ENCODE results near the gene NPAS2.

The NPAS2 gene

DNA sequence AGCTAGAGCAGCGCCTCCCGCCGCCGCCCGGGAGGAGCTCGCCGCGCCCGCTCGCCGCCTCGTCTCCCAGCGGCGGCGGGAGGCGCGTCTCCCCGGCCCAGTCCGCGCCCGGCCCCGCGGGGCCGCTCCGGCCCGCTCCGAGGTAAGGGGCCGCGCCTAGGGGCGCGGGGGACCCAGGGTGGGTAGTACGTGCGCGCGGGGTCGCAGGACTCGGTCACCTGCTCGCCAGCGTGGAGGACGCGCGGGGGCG, 259 bp downstream of the NPAS2 start:
- no peak overlapping the region for H3K4me3 ChIP-seq (ENCODE audit: low read depth, low read length)
- TF ChIP-seq, protein P1, sequence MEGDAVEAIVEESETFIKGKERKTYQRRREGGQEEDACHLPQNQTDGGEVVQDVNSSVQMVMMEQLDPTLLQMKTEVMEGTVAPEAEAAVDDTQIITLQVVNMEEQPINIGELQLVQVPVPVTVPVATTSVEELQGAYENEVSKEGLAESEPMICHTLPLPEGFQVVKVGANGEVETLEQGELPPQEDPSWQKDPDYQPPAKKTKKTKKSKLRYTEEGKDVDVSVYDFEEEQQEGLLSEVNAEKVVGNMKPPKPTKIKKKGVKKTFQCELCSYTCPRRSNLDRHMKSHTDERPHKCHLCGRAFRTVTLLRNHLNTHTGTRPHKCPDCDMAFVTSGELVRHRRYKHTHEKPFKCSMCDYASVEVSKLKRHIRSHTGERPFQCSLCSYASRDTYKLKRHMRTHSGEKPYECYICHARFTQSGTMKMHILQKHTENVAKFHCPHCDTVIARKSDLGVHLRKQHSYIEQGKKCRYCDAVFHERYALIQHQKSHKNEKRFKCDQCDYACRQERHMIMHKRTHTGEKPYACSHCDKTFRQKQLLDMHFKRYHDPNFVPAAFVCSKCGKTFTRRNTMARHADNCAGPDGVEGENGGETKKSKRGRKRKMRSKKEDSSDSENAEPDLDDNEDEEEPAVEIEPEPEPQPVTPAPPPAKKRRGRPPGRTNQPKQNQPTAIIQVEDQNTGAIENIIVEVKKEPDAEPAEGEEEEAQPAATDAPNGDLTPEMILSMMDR (IDR thresholded peaks at IDR 0.05; ENCODE audit: insufficient read depth, low read depth, low read length, missing control alignments), result no peak
- DNase-seq (ENCODE audit: low read depth), result no peak

- TF ChIP-seq, protein P1 (IDR thresholded peaks at IDR 0.05; ENCODE audit: insufficient read depth, low read depth, low read length, missing control alignments), result no peak
- no peak overlapping the region for H3K4me3 ChIP-seq (ENCODE audit: low read depth, low read length)
- no peak for DNase-seq (ENCODE audit: low read depth)
These were observed 750 bp downstream of the NPAS2 start for GRCh38 chr2:100820523-100821254.

GRCh38 chr2:100821255-100821910, 1.4 kb downstream of the NPAS2 start:
- no peak for DNase-seq (ENCODE audit: low read depth)
- TF ChIP-seq, protein P1 (IDR thresholded peaks at IDR 0.05; ENCODE audit: insufficient read depth, low read depth, low read length, missing control alignments), result no peak
- no peak overlapping the region for H3K4me3 ChIP-seq (ENCODE audit: low read depth, low read length)

GRCh38 chr2:100821911-100822265, 1.9 kb downstream of the NPAS2 start:
- TF ChIP-seq, protein P1 (IDR thresholded peaks at IDR 0.05; ENCODE audit: insufficient read depth, low read depth, low read length, missing control alignments), result no peak
- DNase-seq (ENCODE audit: low read depth), result no peak
- no peak overlapping the region for H3K4me3 ChIP-seq (ENCODE audit: low read depth, low read length)

GRCh38 chr2:100822587-100823248, 2.8 kb downstream of the NPAS2 start:
- H3K4me3 ChIP-seq (ENCODE audit: low read depth, low read length), result no peak overlapping the region
- TF ChIP-seq, protein P1 (IDR thresholded peaks at IDR 0.05; ENCODE audit: insufficient read depth, low read depth, low read length, missing control alignments), result no peak
- no peak for DNase-seq (ENCODE audit: low read depth)

- no peak for DNase-seq (ENCODE audit: low read depth)
- H3K4me3 ChIP-seq (ENCODE audit: low read depth, low read length), result no peak overlapping the region
- TF ChIP-seq, protein P1 (IDR thresholded peaks at IDR 0.05; ENCODE audit: insufficient read depth, low read depth, low read length, missing control alignments), result no peak
These were observed 3.9 kb downstream of the NPAS2 start for GRCh38 chr2:100823665-100824438.

Data from GM12865 (cell line).